NCI-H2196 treated with DMSO at 0.1 percent for 48 hours (cell line): Measurements from ENCODE around the gene NOL7.

ENCODE experiments used
- DNase-seq: peaks from one replicate; lab custom pipeline; 2025; ENCODE audit not compliant: unreplicated experiment; lab: John Stamatoyannopoulos, UW

The NOL7 gene

DNA sequence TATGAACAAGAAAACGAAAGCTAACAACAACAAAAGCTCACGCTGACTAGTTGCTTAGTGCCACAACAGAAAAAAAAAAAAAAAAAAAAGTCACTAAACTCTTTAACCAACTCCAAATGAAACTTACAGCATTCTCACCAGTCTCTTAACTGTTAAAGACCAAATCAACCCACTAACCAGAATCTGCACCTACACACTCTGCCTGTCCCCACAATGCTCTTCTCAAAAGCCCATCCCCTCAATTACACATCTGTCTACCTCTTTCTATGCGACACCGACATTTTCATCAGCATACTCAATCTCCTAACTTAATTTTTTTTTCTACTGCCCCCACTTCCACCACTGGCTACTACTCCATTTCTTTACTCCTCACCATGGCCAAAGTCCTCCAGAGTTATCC, 34.3 kb downstream of the NOL7 start:
- no peak for DNase-seq

DNA sequence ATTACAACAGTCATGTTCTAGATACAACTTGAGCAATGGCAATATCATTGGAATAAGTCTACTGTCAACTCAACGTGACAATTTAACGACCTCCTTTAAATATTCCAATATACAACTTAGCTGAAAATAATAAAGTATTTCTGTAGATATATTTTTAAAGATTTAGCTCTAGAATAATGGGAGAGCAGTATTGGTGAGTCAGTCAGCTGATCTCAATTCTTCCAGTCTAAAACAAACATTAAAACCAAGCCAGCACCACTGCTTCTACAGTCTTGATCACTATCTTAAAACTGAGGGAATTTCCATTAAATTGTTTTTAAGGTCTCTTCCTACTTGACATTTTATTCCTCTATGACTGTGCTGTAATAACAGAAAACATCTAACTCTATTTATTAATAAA, 38.2 kb downstream of the NOL7 start:
- no peak for DNase-seq

DNA sequence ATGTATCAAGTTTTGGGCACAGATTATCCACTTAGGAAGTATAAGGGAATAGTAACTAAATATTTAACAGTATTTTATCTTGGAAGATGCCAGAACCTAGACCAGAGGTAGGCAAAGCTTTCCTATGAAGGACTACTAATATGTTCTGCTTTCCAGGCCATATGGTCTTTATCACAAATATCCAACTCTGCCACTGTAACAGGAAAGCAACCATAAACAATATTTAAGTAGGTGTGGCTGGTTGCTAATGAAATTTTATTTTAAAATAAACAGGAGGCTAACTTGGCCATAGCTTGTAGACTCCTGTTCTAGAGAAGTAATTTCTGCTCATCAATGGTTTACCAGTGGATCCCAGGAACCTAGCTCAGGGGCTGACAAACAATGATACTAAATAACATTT, 39.4 kb downstream of the NOL7 start:
- DNase-seq = no peak

DNA sequence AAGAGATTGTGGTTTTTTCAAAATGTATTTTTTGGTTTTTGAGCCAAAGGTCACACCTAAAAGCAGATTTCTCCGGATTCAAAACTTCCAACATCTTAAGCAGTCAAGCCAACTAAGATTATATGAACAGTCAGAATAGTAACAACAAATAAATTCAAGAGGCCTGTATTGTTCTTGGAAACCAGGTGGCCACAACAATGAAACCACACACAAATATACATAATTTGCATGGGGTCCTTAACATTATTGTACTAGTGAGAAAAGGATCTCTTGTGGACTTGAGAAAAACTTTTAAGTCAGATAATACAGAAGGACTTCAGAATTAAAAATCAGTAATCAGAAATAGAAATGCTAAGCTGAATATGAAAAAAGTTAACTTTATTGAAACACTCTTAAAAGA, 40.6 kb downstream of the NOL7 start:
- no peak for DNase-seq

DNA sequence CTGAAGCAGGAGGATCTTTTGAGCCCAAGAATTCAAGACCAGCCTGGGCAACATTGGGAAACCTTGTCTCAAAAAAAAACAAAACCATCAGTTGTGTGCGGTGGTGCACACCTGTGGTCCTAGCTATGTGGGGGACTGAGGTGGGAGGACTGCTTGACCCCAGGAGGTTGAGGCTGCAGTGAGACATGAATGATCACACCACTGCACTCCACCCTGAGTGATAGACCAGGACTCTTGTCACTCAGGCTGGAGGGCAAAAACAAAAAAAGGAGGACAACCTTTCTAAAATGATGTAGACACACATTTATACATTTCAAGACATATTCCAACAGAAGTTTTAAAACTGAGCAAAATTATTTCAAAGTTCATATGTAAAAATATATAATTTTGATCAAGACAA, 45.1 kb downstream of the NOL7 start:
- no peak for DNase-seq

DNA sequence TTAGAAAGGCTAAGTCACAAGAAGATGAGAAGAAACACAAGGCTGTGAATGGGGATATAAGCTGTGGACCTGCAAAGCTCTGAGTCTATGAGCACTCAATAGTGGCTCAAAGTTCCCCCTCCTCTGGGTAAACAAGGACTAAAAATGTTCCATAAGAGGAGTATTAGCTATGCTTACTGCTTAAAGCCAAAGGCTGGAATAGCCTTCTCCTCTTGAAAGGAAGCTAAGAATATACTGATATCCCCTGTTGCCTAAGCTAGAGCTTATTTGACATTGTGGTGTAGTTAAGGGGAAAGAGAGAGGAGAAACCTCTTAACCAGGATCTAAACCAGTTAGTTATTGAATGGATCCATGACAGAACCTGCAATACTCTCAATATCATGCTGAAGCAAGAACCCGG, 45.8 kb downstream of the NOL7 start:
- no peak for DNase-seq

DNA sequence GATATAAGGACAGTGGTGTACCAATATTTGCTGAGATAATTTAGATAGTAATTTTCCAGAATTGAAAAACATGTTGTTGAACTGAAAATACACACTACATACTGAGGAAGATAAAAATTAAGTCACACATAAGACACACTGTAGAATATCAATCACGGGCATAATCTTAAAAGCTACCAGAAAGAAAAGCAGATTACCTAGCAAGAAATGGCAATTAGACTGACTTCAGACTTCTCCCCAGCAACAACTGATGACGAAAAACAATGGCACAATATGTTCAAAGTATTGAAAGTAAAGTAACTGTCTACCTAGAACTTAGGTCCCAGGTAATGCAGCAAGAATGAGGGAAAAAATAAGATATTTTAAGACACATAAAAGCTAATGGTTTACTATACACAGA, 46.5 kb downstream of the NOL7 start:
- DNase-seq = no peak

DNA sequence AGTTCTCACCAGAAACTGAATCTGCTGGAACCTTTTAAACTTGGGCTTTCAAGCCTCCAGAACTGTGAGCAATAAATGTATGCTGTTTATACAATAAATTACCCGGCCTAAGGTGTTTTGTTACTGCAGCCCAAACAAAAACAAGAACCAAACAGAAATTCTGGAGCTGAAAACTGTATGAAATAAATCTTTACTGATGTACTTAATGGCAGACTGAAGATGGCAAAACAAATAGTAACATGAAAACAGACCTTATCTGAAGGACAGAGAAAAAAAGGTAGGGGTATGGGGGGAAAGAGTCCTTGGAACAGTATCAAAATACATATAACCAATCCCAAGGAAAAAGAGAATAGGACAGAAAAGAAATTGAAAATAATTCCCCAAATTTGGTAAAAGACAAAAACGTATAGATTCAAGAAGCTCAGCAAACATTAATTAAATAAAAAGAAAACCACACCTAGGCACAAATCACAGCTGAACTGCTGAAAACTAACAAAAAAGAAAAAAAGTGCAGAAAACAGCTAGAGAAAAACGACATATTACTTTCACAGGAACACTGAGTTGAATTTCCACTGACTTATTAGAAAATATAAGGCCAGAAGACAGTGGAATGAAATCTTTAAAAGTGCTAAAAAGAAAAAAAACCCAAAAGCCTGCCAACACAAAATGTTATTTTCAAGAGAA, 47.7 kb downstream of the NOL7 start:
- no peak for DNase-seq

DNA sequence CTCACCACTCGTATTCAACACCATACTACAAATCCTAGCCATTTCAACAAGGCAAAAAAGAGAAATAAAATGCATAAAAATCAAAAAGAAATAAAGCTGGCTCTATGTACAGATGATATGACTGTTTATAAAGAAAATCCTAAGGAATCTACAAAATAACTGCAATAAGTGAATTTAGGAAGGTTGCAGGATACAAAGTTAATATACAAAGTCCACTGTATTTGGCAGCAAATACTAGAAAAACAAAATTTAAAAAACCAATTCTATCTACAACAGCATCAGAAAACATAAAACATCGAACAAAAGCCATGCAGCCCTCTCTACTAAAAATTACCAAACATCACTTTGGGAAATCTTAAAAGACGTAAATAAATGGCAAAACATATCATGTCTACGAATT, 48.9 kb downstream of the NOL7 start:
- no peak for DNase-seq

DNA sequence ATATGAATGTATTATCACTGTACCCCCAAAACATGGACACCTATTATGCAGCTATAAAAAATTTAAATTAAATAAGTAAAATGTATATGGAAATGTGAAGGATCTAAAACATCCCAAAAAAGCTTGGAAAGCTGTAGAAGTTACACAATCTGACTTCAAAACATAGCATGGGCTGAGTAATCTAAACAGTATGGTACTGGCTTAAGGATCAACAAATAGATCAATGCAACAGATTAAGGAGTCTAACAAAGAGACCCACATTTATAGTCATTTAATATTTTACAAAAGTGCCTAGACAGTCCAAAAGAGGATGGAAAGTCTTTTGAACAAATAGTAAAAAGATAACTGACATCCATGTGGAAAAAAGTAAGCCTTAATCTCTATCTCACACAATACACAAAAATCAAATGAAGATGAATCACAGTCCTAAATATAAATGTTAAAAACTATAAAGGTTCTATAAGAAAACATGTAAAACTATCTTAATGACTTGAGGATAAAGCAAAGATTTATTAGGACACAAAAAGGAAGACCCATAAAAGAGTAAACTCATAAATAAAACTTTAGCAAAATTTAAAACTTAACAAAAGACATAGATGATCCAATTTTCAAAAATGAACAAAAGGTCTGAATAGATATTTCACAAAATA, 49.7 kb downstream of the NOL7 start:
- DNase-seq = no peak

DNA sequence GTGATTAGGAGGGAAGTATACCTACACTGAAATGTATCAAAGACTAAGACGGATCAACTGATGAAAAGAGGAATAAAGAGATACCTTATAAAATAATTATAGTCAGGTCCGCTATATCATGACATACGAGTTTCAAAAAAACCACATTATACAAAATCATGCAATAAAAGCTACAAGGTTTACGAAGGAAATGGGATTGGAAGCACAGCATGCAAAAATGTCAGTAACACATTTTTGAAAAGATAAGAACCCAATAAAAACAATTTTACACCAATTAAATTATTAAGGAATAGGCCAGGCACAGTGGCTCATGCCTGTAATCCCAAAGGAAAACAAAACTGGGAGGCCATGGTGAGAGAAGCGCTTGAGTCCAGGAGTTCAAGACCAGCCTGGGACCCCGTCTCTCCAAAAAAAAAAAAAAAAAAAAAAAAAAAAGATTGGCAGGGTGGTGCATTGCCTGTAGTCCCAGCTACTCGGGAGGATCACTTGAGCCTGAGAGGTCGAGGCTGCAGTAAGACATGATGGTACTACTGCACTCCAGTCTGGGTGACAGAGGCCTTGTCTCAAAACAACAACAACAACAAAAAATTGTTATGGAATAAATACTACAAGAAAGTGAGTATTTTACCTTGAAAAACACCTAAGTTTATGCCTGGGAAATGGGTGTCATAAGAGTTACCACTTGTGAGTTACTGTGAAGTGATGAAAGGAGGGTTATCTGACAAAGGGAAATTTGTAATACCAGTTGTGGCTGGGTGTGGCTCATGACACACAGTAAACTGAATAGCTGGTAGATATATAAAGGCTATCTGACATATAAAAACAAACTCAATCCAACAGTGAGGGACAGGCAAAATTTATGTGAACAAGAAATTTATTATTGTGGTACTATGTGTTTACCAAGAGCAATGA, 51.3 kb downstream of the NOL7 start:
- no peak for DNase-seq

DNA sequence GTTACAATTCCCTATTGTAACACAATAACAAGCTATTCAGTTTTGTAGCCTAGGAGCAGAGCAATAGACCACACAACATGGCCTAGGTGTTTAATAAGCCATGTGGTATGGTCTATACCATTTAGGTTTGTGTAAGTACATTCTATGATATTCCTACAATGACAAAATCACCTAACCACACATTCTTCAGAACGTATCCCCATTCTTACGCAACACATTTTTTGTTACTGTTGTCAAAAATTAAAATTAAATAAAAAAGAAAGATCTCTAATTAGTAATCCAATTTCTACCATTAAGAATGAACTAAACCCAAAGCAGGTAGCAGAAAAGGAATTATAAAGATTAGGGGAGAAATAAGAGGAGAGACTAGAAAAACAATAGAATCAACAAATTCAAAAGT, 52.5 kb downstream of the NOL7 start:
- DNase-seq = no peak

DNA sequence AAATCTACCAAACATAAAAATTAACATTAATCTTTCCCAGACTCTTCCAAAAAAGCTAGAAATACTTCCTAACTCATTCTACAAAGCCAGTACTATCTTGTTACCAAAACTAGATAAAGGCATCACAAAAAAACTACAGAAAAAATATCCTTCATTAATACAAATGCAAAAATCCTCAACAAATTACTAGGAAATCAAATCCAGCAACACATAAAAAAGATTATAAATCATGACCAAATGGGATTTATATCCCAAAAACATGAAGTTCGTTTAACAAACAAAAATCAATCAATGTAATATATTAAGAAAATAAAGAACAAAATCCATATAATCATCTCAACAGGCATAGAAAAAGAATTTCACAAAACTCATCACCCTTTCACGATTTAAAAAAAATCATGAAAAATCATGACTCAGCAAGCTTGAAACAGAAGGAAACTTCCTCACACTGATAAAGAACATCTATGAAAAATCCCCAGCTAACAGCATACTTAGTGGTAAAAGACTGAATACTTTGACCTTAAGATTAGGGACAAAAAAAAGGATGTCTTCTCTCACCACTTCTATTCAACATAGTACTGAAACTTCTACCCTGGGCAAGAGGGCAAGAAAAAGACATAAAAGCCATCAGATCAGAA, 53.3 kb downstream of the NOL7 start:
- no peak for DNase-seq

DNA sequence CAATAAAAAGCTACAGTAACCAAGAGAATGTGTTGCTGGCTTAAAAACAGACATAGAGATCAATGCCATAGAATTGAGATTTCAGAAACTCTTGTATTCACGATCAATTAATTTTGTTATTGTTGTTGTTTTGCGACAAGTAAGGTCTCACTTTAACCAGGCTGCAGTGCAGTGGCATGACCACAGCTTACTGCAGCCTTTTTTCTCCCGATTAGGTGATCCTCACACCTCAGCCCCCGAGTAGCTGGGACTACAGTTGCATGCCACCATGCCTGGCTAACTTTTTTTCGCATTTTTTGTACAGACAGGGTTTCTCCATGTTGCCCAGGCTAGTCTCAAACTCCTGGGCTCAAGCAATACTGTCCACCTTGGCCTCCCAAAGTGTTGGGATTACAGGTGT, 54.3 kb downstream of the NOL7 start:
- DNase-seq = no peak
